ENCODE data around the gene ZNF716.
"Not testable (repeated sequence)": the region's sequence is repeated elsewhere in the genome, so short reads cannot be mapped to it uniquely, and the experiment has no call there.

The ZNF716 gene

GRCh38 chr7:57437581-57437980 lies 12.4 kb upstream of the ZNF716 start:
- POLR2A ChIA-PET: no interaction called here
- TF ChIP-seq PKNOX1 (IDR thresholded peaks at IDR 0.05) (no peak), L3MBTL2 (conservative IDR thresholded peaks at IDR 0.05) (no peak), FOXM1 (IDR thresholded peaks at IDR 0.05; ENCODE audit: borderline replicate concordance) (no peak), ELF4 (IDR thresholded peaks at IDR 0.05) (no peak), TARDBP (IDR thresholded peaks at IDR 0.05) (no peak), NFRKB (IDR thresholded peaks at IDR 0.05) (no peak), ZNF384 (IDR thresholded peaks at IDR 0.05) (no peak), SUZ12 (IDR thresholded peaks at IDR 0.05) (no peak), SP1 (IDR thresholded peaks at IDR 0.05) (no peak), BHLHE40 (IDR thresholded peaks at IDR 0.05; ENCODE audit: borderline replicate concordance) (no peak), HDGF (IDR thresholded peaks at IDR 0.05; ENCODE audit: borderline replicate concordance) (no peak), FOXK2 (IDR thresholded peaks at IDR 0.05) (no peak), ARNT (IDR thresholded peaks at IDR 0.05) (no peak), CTBP1 (IDR thresholded peaks at IDR 0.05; ENCODE audit: borderline replicate concordance) (no peak), FOXA1 (IDR thresholded peaks at IDR 0.05) (no peak), LEF1 (IDR thresholded peaks at IDR 0.05; ENCODE audit: borderline replicate concordance) (no peak)
- DNase-seq (ENCODE audit: extremely low spot score): no peak

GRCh38 chr7:57438244-57438643 lies 11.7 kb upstream of the ZNF716 start:
- ChIA-PET CTCF (no interaction called here), POLR2A (no interaction called here)
- DNase-seq (ENCODE audit: extremely low spot score): no peak
- TF ChIP-seq ARNT (IDR thresholded peaks at IDR 0.05): no peak
- TF ChIP-seq FOXM1 (IDR thresholded peaks at IDR 0.05; ENCODE audit: borderline replicate concordance): no peak
- TF ChIP-seq NFRKB (IDR thresholded peaks at IDR 0.05): no peak
- TF ChIP-seq SP1 (IDR thresholded peaks at IDR 0.05): no peak
- TF ChIP-seq TARDBP (IDR thresholded peaks at IDR 0.05): no peak
- no peak for TF ChIP-seq BHLHE40 (IDR thresholded peaks at IDR 0.05; ENCODE audit: borderline replicate concordance)
- TF ChIP-seq CTBP1 (IDR thresholded peaks at IDR 0.05; ENCODE audit: borderline replicate concordance): no peak
- TF ChIP-seq PKNOX1 (IDR thresholded peaks at IDR 0.05): no peak
- no peak for TF ChIP-seq ZNF384 (IDR thresholded peaks at IDR 0.05)
- no peak for TF ChIP-seq FOXK2 (IDR thresholded peaks at IDR 0.05)
- no peak for TF ChIP-seq L3MBTL2 (conservative IDR thresholded peaks at IDR 0.05)
- no peak for TF ChIP-seq ELF4 (IDR thresholded peaks at IDR 0.05)
- no peak for TF ChIP-seq SUZ12 (IDR thresholded peaks at IDR 0.05)
- TF ChIP-seq LEF1 (IDR thresholded peaks at IDR 0.05; ENCODE audit: borderline replicate concordance): no peak
- TF ChIP-seq HDGF (IDR thresholded peaks at IDR 0.05; ENCODE audit: borderline replicate concordance): no peak
- TF ChIP-seq FOXA1 (IDR thresholded peaks at IDR 0.05): no peak

More at GRCh38 chr7:57437581-57437980, 12.4 kb upstream of the ZNF716 start:
- CTCF ChIA-PET: no interaction called here

- TF ChIP-seq ARNT (IDR thresholded peaks at IDR 0.05): no peak
- no peak for TF ChIP-seq LEF1 (IDR thresholded peaks at IDR 0.05; ENCODE audit: borderline replicate concordance)
- TF ChIP-seq BHLHE40 (IDR thresholded peaks at IDR 0.05; ENCODE audit: borderline replicate concordance): no peak
- TF ChIP-seq ELF4 (IDR thresholded peaks at IDR 0.05): no peak
- no peak for TF ChIP-seq HDGF (IDR thresholded peaks at IDR 0.05; ENCODE audit: borderline replicate concordance)
- no peak for TF ChIP-seq PKNOX1 (IDR thresholded peaks at IDR 0.05)
- TF ChIP-seq CTBP1 (IDR thresholded peaks at IDR 0.05; ENCODE audit: borderline replicate concordance): no peak
- no peak for TF ChIP-seq FOXA1 (IDR thresholded peaks at IDR 0.05)
- no peak for TF ChIP-seq L3MBTL2 (conservative IDR thresholded peaks at IDR 0.05)
- TF ChIP-seq FOXM1 (IDR thresholded peaks at IDR 0.05; ENCODE audit: borderline replicate concordance): no peak
- TF ChIP-seq ZNF384 (IDR thresholded peaks at IDR 0.05): no peak
- no peak for TF ChIP-seq SUZ12 (IDR thresholded peaks at IDR 0.05)
- TF ChIP-seq SP1 (IDR thresholded peaks at IDR 0.05): no peak
- TF ChIP-seq TARDBP (IDR thresholded peaks at IDR 0.05): no peak
- TF ChIP-seq FOXK2 (IDR thresholded peaks at IDR 0.05): no peak
- no peak for TF ChIP-seq NFRKB (IDR thresholded peaks at IDR 0.05)
- no peak for DNase-seq (ENCODE audit: extremely low spot score)
- CTCF ChIA-PET: no interaction called here
- POLR2A ChIA-PET: no interaction called here
These were observed 6.4 kb upstream of the ZNF716 start for GRCh38 chr7:57443567-57443966.

GRCh38 chr7:57469186-57469828 lies 19.3 kb downstream of the ZNF716 start:
- CTCF ChIA-PET; DNase-seq (ENCODE audit: extremely low spot score); POLR2A ChIA-PET: not testable (repeated sequence)

GRCh38 chr7:57480304-57480703 lies 30.3 kb downstream of the ZNF716 start:
- POLR2A ChIA-PET; CTCF ChIA-PET; DNase-seq (ENCODE audit: extremely low spot score): not testable (repeated sequence)

GRCh38 chr7:57485022-57485421 lies 35.0 kb downstream of the ZNF716 start:
- CTCF ChIA-PET: not testable (repeated sequence)

GRCh38 chr7:57487957-57488356 lies 38.0 kb downstream of the ZNF716 start:
- TF ChIP-seq ZNF384 (IDR thresholded peaks at IDR 0.05) (no peak), PKNOX1 (IDR thresholded peaks at IDR 0.05) (no peak), ARNT (IDR thresholded peaks at IDR 0.05) (no peak), FOXK2 (IDR thresholded peaks at IDR 0.05) (no peak), TARDBP (IDR thresholded peaks at IDR 0.05) (no peak), NFRKB (IDR thresholded peaks at IDR 0.05) (no peak), FOXM1 (IDR thresholded peaks at IDR 0.05; ENCODE audit: borderline replicate concordance) (no peak), CTBP1 (IDR thresholded peaks at IDR 0.05; ENCODE audit: borderline replicate concordance) (no peak), SUZ12 (IDR thresholded peaks at IDR 0.05) (no peak), ELF4 (IDR thresholded peaks at IDR 0.05) (no peak), BHLHE40 (IDR thresholded peaks at IDR 0.05; ENCODE audit: borderline replicate concordance) (no peak), SP1 (IDR thresholded peaks at IDR 0.05) (no peak), L3MBTL2 (conservative IDR thresholded peaks at IDR 0.05) (no peak), HDGF (IDR thresholded peaks at IDR 0.05; ENCODE audit: borderline replicate concordance) (no peak), LEF1 (IDR thresholded peaks at IDR 0.05; ENCODE audit: borderline replicate concordance) (no peak), FOXA1 (IDR thresholded peaks at IDR 0.05) (no peak)
- no peak for DNase-seq (ENCODE audit: extremely low spot score)
- POLR2A ChIA-PET: no interaction called here
- CTCF ChIA-PET: no interaction called here

More at GRCh38 chr7:57485022-57485421, 35.0 kb downstream of the ZNF716 start:
- POLR2A ChIA-PET; DNase-seq (ENCODE audit: extremely low spot score): not testable (repeated sequence)

GRCh38 chr7:57495111-57495510 lies 45.1 kb downstream of the ZNF716 start:
- DNase-seq (ENCODE audit: extremely low spot score); POLR2A ChIA-PET; CTCF ChIA-PET: not testable (repeated sequence)
